ENCODE measurements around the gene PHTF2.

DNA sequence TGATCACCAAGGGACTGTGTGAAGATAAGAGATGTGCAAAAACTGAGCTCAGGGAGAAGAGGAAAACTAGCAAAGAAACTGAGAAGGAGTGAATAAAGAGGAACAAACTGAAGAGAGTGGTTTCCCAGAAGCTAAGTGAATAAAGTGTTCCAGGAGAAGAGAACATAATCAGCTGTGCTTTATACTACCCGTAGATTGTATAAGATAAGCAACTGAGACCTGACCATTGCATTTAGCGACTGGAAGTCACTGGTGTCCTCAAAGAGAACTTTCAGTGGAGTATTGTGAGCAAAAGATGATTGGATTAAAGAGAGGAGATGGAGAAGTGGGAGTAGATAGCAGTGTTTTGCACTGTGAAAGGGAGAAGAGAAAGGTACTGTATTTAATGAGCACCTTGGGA is 14.6 kb downstream of the PHTF2 start:
- TF ChIP-seq, protein P1, sequence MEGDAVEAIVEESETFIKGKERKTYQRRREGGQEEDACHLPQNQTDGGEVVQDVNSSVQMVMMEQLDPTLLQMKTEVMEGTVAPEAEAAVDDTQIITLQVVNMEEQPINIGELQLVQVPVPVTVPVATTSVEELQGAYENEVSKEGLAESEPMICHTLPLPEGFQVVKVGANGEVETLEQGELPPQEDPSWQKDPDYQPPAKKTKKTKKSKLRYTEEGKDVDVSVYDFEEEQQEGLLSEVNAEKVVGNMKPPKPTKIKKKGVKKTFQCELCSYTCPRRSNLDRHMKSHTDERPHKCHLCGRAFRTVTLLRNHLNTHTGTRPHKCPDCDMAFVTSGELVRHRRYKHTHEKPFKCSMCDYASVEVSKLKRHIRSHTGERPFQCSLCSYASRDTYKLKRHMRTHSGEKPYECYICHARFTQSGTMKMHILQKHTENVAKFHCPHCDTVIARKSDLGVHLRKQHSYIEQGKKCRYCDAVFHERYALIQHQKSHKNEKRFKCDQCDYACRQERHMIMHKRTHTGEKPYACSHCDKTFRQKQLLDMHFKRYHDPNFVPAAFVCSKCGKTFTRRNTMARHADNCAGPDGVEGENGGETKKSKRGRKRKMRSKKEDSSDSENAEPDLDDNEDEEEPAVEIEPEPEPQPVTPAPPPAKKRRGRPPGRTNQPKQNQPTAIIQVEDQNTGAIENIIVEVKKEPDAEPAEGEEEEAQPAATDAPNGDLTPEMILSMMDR (IDR thresholded peaks at IDR 0.05): no peak
- TF ChIP-seq POLR2A (IDR thresholded peaks at IDR 0.05): no peak
